Large intestine (tissue), 3 donors: ENCODE measurements around the gene ZMYND8. TPM values are rescaled to one million over a fixed set of nuclear protein-coding genes. Genes with fewer than 3 reads are reported as not detected.
A peak's percentile ranks its signal among the peaks of the same experiment; 100 is the strongest.
"Not testable (repeated sequence)": the region's sequence is repeated elsewhere in the genome, so short reads cannot be mapped to it uniquely, and the experiment has no call there.

Source experiments
- DNase-seq, 2 donors: peaks; one replicate each; pipeline versions ENCODE4 v3.0.0 to v3.0.0-alpha.2; 2013
- H3K27ac ChIP-seq: one replicate; pipeline ENCODE4 v1.5.1; 2013; ENCODE audit warnings: low read length
- H3K27me3 ChIP-seq: 2 replicates; pipeline ENCODE4 v1.6.1; 2013; ENCODE audit warnings: low read length; ENCODE audit not compliant: control insufficient read depth, insufficient read depth
- H3K36me3 ChIP-seq: 2 replicates; pipeline ENCODE4 v1.6.1; 2013; ENCODE audit warnings: low read length; ENCODE audit not compliant: control insufficient read depth, insufficient read depth
- H3K4me1 ChIP-seq: one replicate; pipeline ENCODE4 v1.6.1; 2013; ENCODE audit warnings: low read length; ENCODE audit not compliant: control insufficient read depth, insufficient read depth
- H3K4me3 ChIP-seq: one replicate; pipeline ENCODE4 v1.5.1; 2013; ENCODE audit warnings: low read length
- H3K9me3 ChIP-seq: one replicate; pipeline ENCODE4 v1.6.1; 2013; ENCODE audit warnings: mild to moderate bottlenecking, low read depth, low read length, moderate library complexity; ENCODE audit not compliant: control insufficient read depth
- WGBS: methylation state at CpG from one replicate; pipeline ENCODE4 v1.1.5; 2013; ENCODE audit warnings: low lambda C conversion rate; ENCODE audit not compliant: insufficient coverage; 5-methylcytosine and 5-hydroxymethylcytosine counted together
- polyA plus RNA-seq: library from polyadenylated mRNA; unstranded; fragments of 120-200 nt; gene quantifications from one replicate; pipeline ENCODE4 v1.2.1, GENCODE V29; 2013

The ZMYND8 gene
- polyA plus RNA-seq, 1 donor = 25.5 TPM

- no peaks in the 10 kb centered on the region for H3K9me3 ChIP-seq
- WGBS = no CpG with 5 or more reads among the region's 11 CpGs
- H3K4me1 ChIP-seq = no peaks in the 10 kb centered on the region
- DNase-seq = no peak
- H3K27ac ChIP-seq = no peak overlapping the region
- no peaks in the 10 kb centered on the region for H3K27me3 ChIP-seq
- H3K36me3 ChIP-seq = no peaks in the 10 kb centered on the region
- no peak overlapping the region for H3K4me3 ChIP-seq
Measured at GRCh38 chr20:47189060-47189459, 167.4 kb downstream of the ZMYND8 start.

- no peak for DNase-seq
- no peak overlapping the region for H3K4me3 ChIP-seq
- no peaks in the 10 kb centered on the region for H3K9me3 ChIP-seq
- WGBS = 78% methylated on average over 3 of the region's 5 CpGs
- no peaks in the 10 kb centered on the region for H3K4me1 ChIP-seq
- no peaks in the 10 kb centered on the region for H3K36me3 ChIP-seq
- H3K27me3 ChIP-seq = no peaks in the 10 kb centered on the region
- no peak overlapping the region for H3K27ac ChIP-seq
Measured at GRCh38 chr20:47188540-47188939, 168.0 kb downstream of the ZMYND8 start.

- H3K9me3 ChIP-seq = no peaks in the 10 kb centered on the region
- no peaks in the 10 kb centered on the region for H3K27me3 ChIP-seq
- DNase-seq = no peak
- no peak overlapping the region for H3K27ac ChIP-seq
- H3K4me1 ChIP-seq = no peaks in the 10 kb centered on the region
- WGBS = no CpG with 5 or more reads among the region's 19 CpGs
- H3K4me3 ChIP-seq = no peak overlapping the region
- H3K36me3 ChIP-seq = no peaks in the 10 kb centered on the region
Measured at GRCh38 chr20:47187450-47188195, 168.9 kb downstream of the ZMYND8 start.

GRCh38 chr20:47183367-47183766, 173.1 kb downstream of the ZMYND8 start:
- 76% methylated on average over 3 of the region's 9 CpGs for WGBS
- H3K9me3 ChIP-seq = no peaks in the 10 kb centered on the region
- no peak overlapping the region for H3K27ac ChIP-seq
- H3K36me3 ChIP-seq = no peaks in the 10 kb centered on the region
- H3K4me3 ChIP-seq = no peak overlapping the region
- no peaks in the 10 kb centered on the region for H3K27me3 ChIP-seq
- no peaks in the 10 kb centered on the region for H3K4me1 ChIP-seq
- no peak for DNase-seq

- Histone ChIP-seq H3K27me3 (no peaks in the 10 kb centered on the region), H3K36me3 (no peaks in the 10 kb centered on the region), H3K4me1 (no peaks in the 10 kb centered on the region), H3K27ac (no peak overlapping the region), H3K9me3 (no peaks in the 10 kb centered on the region), H3K4me3 (no peak overlapping the region)
- DNase-seq = peak in 1 of 2 donors; percentile 32
- 100% methylated on average over 1 of the region's 5 CpGs for WGBS
Measured at GRCh38 chr20:47181056-47181862, 175.2 kb downstream of the ZMYND8 start.

GRCh38 chr20:47179267-47179666, 177.2 kb downstream of the ZMYND8 start:
- Histone ChIP-seq H3K36me3 (no peaks in the 10 kb centered on the region), H3K4me3 (no peak overlapping the region), H3K4me1 (no peaks in the 10 kb centered on the region), H3K27me3 (no peaks in the 10 kb centered on the region), H3K9me3 (no peaks in the 10 kb centered on the region), H3K27ac (no peak overlapping the region)
- DNase-seq = no peak

GRCh38 chr20:47178851-47179250, 177.6 kb downstream of the ZMYND8 start:
- H3K27me3 ChIP-seq = no peaks in the 10 kb centered on the region
- WGBS = no CpG with 5 or more reads among the region's 1 CpG
- no peaks in the 10 kb centered on the region for H3K9me3 ChIP-seq
- no peaks in the 10 kb centered on the region for H3K36me3 ChIP-seq
- no peak overlapping the region for H3K27ac ChIP-seq
- H3K4me3 ChIP-seq = no peak overlapping the region
- DNase-seq = no peak
- H3K4me1 ChIP-seq = no peaks in the 10 kb centered on the region

- Histone ChIP-seq H3K9me3 (no peaks in the 10 kb centered on the region), H3K36me3 (no peaks in the 10 kb centered on the region), H3K27ac (no peak overlapping the region), H3K4me1 (no peaks in the 10 kb centered on the region), H3K27me3 (no peaks in the 10 kb centered on the region), H3K4me3 (no peak overlapping the region)
- no peak for DNase-seq
- 100% methylated on average over 1 of the region's 3 CpGs for WGBS
Measured at GRCh38 chr20:47178277-47178676, 178.2 kb downstream of the ZMYND8 start.

- WGBS = no CpG with 5 or more reads among the region's 5 CpGs
- not testable (repeated sequence) for H3K27me3 ChIP-seq, H3K36me3 ChIP-seq, H3K27ac ChIP-seq, DNase-seq, H3K9me3 ChIP-seq, H3K4me1 ChIP-seq, H3K4me3 ChIP-seq
Measured at GRCh38 chr20:47176217-47176616, 180.3 kb downstream of the ZMYND8 start.

GRCh38 chr20:47175493-47175892, 181.0 kb downstream of the ZMYND8 start:
- no peak for DNase-seq
- no peak overlapping the region for H3K27ac ChIP-seq
- H3K4me1 ChIP-seq = no peaks in the 10 kb centered on the region
- no peak overlapping the region for H3K4me3 ChIP-seq
- no peaks in the 10 kb centered on the region for H3K9me3 ChIP-seq
- H3K27me3 ChIP-seq = no peaks in the 10 kb centered on the region
- H3K36me3 ChIP-seq = no peaks in the 10 kb centered on the region
- no CpG with 5 or more reads among the region's 6 CpGs for WGBS
